ENCODE results near the gene IFI16.
A peak's percentile ranks its signal among the peaks of the same experiment; 100 is the strongest.
"Not testable (repeated sequence)": the region's sequence is repeated elsewhere in the genome, so short reads cannot be mapped to it uniquely, and the experiment has no call there.

IFI16 gene

DNA sequence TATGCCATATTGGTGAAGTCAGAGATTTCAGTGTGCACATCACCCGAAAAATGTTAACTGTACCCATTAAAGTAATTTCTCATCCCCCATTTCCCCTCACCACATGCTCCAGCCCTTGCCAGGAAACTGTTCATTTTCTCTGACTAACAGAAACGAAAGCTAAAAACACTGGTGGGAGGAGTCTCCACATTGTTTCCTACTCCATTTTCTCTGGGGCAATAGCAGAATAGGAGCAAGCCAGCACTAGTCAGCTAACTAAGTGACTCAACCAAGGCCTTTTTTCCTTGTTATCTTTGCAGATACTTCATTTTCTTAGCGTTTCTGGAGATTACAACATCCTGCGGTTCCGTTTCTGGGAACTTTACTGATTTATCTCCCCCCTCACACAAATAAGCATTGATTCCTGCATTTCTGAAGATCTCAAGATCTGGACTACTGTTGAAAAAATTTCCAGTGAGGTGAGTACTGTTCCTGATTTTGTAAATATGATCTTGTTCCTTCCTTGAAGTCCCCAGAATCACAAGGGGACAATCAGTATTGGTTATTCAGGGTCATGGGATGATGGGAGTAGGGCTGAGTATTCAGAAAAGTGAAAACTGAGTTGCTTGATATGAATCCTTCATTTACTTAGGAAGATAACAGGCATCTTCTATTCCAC is at the start of gene IFI16:
Gene IFI16 (plus strand): TSS at position 204 of the 658 bp plus-strand sequence. CDS start 4,774 bp downstream, outside the sequence.
- FAIRE-seq, result peak; percentile 33

GRCh38 chr1:158961178-158961577 is 48.5 kb upstream of the IFI16 start:
- no peak for FAIRE-seq

DNA sequence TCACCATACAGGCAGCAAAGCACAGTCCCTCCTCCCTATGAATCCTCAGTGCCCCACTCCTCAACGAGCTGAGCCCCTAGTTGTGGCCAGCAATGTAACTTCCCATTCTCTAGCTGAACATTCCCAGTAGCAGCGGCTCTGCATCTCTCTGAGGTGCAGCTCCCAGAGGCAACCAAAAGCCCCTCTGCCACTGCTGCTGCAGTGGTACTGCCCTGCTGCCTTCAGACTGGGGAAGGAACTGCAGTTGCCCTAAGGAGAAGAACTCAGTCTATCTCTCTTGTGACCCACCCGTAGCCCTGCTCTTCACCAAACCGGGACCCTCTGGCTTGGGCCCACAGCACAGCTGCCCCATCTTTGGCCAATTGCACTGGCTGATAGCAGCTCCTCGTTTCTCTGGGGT is 46.7 kb upstream of the IFI16 start:
- FAIRE-seq, result no peak

- no peak for FAIRE-seq
These were observed 40.5 kb upstream of the IFI16 start for GRCh38 chr1:158969166-158969565.

DNA sequence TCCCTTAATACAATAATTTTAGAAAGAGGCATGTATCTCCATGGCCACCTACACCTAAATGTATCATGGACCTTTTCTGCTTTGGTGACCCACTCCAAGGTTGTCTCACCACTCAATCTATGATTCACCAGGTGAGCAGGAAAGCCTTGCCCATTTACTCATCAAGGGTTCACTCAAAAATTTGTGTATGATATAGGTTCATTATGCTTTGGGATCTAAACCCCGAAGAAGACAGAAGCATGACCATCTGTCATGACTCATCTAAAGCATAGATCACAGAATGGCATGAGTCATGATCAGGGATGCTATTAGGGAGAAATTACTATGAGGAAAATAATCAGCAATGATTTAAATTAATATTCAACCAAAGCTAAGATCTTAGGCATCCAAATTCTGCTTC is 39.9 kb upstream of the IFI16 start:
- FAIRE-seq, result no peak

GRCh38 chr1:158972841-158973240 is 36.9 kb upstream of the IFI16 start:
- FAIRE-seq, result no peak

- FAIRE-seq, result no peak
These were observed 33.5 kb upstream of the IFI16 start for GRCh38 chr1:158976219-158976618.

- FAIRE-seq, result no peak
These were observed 31.0 kb upstream of the IFI16 start for GRCh38 chr1:158978730-158979129.

DNA sequence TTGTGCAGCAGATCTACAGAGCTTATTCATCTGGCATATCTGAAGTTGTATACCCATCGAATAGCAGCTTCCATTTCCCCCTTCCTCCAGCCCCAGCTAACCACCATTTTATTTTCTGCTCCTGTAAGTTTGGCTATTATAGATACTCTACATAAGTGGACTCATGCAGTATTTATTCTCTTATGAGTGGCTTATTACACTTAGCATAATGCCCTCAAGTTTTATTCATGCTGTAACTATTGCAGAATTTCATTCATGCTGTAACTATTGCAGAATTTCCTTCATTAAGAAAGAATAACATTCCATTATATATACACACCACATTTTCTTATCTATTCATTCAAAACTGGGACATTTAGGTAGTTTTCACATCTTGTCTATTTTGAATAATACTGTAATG is 30.5 kb upstream of the IFI16 start:
- FAIRE-seq, result peak; percentile 31

DNA sequence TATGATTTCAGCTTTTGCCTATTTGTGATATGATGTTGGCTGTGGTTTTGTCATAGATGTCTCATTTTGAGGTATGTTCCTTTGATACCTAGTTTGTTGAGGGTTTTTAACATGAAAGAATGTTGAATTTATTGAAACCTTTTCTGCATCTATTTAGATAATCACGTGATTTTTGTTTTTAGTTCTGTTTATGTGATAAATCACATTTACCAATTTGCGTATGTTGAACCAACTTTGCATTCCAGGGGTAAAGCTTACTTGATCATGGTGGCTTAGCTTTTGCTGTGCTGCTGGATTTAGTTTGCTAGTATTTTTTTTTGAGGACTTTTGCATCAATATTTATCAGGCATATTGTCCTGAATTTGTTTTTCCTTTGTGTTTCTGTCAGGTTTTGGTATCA is 26.5 kb upstream of the IFI16 start:
- FAIRE-seq, result no peak

GRCh38 chr1:158984386-158984785 is 25.3 kb upstream of the IFI16 start:
- FAIRE-seq, result no peak

- FAIRE-seq, result no peak
These were observed 20.3 kb upstream of the IFI16 start for GRCh38 chr1:158989424-158989823.

DNA sequence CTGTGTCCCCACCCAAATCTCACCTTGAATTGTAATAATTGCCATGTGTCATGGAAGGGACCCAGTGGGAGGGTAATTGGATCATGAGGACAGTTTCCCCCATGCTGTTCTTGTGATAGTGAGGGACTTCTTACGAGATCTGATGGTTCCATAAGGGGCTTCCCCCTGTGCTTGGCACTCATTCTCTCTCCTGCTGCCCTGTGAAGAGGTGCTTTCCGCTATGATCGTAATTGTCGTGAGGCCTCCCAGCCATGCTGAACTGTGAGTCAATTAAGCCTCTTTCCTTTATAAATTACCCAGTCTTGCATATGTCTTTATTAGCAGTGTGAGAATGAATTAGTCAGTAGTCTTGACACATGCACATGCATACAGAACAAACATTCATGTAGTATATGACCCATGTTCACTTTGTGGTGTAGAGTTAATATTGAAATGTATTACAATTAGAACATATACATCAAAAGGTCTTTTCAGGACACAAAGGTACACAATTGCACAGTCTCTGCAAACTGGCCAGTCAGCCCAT is 16.9 kb upstream of the IFI16 start:
- FAIRE-seq, result no peak

- no peak for FAIRE-seq
These were observed 12.7 kb upstream of the IFI16 start for GRCh38 chr1:158996998-158997397.

DNA sequence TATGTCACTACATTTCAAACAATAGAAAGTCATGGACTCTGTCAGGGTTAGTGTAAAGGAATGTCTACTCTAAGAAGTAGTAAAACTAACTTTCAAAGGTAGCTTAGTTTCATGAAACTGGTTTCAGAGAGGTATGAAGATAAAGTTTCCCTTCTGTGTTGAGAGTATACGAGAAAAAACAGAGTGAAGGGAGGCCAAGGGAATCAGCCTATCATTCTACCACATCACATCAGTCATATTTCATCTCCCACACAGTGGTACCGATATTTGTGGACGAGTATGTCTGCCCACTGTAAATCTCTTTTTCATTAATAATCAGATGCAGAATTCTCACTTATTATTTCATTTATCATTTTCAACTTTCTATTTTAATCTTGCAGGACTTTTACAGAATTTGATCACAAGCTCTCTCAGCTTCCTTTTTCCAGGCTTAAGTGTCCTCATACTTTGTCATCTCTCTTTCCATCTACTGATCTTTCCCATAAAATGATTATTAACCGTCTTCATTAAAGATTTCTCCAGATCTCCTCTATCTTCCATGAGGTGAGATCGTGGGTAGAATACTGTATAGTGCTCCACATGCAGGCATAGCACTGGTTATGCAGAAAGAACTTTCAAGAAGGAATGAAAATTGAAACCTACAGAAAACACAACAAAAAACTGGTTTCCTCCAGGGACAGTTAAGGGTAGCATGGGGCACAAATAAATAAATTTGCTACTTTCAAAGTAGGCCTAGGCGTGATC is 11.5 kb upstream of the IFI16 start:
- FAIRE-seq, result no peak

- FAIRE-seq, result peak; percentile 21
These were observed 10.9 kb upstream of the IFI16 start for GRCh38 chr1:158998781-158999161.

DNA sequence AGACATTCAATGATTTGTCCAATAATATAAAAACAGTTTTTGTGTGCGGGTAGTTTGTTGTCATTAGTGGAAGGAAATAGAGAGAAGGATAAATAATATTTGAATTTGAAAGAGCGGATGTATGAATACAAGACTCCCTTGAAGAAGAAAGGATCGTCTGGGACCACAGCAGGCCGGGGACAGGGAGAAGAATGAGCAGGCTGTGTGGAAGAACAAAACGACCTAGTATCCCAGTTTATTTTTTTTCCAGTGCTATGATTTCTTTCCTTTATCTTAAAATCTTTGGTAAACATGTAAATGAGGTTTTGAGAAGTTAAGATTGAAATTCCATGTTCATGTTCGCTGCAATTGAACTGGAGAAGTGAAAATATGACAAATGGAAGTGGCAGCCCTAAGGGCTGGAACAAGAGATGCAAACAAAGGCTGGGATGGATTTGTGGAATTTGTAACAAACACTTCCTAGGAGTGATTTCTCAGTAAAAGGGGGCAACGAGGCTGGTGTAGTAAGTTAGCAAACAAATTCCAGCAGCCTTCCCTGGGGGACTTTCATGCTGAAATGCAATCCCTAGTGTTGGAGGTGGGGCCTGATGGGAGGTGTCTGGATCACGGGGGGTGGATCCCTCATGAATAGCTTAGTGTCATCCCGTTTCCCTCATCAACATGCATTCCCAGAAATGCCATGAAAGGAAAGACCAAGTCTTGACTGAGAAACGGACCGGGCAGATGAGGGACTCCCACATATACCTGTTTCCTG is 10.2 kb upstream of the IFI16 start:
- no peak for FAIRE-seq

GRCh38 chr1:159000070-159000409 is 9.7 kb upstream of the IFI16 start:
- no peak for FAIRE-seq

- no peak for FAIRE-seq
These were observed 9.1 kb upstream of the IFI16 start for GRCh38 chr1:159000625-159001024.

GRCh38 chr1:159005161-159005560 is 4.5 kb upstream of the IFI16 start:
- no peak for FAIRE-seq

GRCh38 chr1:159005676-159006075 is 4.0 kb upstream of the IFI16 start:
- FAIRE-seq, result no peak

DNA sequence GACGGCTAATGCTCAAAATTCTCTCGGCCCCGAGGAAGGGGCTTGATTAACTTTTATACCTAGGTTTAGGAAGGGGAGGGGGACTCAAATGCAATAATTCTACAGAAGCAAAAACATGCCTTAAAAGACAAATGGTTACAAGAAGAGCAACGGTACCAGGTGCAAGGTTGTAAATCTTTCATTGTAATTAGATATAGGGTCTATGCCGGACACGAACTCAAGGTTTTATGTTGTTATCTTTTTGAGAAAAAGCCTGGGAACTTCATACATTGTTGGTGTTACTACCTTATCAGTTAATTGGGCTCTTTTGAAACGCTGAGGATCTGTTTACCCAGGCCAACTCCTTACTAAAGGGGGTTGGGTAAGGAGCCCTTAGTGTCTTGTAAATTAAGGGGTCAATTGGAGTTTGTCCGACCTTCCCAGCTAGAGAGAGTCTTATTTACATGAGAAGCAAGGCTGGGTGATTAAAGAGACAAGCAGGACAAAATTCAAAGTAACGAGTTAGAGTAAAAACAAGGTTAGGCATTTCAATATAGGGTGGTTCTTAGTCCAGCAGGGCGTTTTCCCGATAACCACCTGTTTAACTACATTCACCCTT is 3.4 kb upstream of the IFI16 start:
- not testable (repeated sequence) for FAIRE-seq

- FAIRE-seq, result no peak
These were observed 2.0 kb upstream of the IFI16 start for GRCh38 chr1:159007726-159008125.
